ENCODE data around the gene SUN1. TPM values are rescaled to one million over a fixed set of nuclear protein-coding genes. Genes with fewer than 3 reads are reported as not detected.

The SUN1 gene
- total RNA-seq, 1 experiment from 2014 or later, result 181 TPM

DNA sequence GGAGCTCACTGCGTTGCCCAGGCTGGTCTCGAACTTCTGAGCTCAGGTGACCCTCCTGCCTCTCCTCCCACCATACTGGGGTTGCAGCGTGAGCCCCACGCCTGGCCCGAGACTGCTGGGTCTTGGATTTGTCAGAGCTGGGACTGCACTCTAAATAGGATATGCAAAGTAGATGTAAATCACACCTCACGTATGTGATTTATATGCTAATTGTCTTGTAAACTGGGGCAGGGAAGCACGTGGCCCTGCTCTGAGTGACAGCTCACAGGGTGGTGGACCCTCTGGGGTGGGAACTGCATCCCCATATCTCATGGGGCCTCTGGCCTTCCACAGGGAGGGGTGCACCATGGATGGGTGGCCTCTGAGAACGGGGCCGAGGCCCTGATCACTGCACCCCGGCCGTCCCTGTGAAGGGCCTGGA lies 78.2 kb downstream of the SUN1 start (continued):
- TF ChIP-seq, protein P1, sequence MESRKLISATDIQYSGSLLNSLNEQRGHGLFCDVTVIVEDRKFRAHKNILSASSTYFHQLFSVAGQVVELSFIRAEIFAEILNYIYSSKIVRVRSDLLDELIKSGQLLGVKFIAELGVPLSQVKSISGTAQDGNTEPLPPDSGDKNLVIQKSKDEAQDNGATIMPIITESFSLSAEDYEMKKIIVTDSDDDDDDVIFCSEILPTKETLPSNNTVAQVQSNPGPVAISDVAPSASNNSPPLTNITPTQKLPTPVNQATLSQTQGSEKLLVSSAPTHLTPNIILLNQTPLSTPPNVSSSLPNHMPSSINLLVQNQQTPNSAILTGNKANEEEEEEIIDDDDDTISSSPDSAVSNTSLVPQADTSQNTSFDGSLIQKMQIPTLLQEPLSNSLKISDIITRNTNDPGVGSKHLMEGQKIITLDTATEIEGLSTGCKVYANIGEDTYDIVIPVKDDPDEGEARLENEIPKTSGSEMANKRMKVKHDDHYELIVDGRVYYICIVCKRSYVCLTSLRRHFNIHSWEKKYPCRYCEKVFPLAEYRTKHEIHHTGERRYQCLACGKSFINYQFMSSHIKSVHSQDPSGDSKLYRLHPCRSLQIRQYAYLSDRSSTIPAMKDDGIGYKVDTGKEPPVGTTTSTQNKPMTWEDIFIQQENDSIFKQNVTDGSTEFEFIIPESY (IDR thresholded peaks at IDR 0.05; ENCODE audit: extremely low read depth, insufficient replicate concordance, low read length), result no peak
- TF ChIP-seq ZNF274 (IDR thresholded peaks at IDR 0.05; ENCODE audit: low read depth, low read length), result no peak
- no peak for TF ChIP-seq POLR2AphosphoS5 (IDR thresholded peaks at IDR 0.05; ENCODE audit: low read depth, low read length)
- TF ChIP-seq FOSL1 (IDR thresholded peaks at IDR 0.05; ENCODE audit: low read depth), result no peak
- no peak for TF ChIP-seq SP1 (IDR thresholded peaks at IDR 0.05; ENCODE audit: low read depth)

DNA sequence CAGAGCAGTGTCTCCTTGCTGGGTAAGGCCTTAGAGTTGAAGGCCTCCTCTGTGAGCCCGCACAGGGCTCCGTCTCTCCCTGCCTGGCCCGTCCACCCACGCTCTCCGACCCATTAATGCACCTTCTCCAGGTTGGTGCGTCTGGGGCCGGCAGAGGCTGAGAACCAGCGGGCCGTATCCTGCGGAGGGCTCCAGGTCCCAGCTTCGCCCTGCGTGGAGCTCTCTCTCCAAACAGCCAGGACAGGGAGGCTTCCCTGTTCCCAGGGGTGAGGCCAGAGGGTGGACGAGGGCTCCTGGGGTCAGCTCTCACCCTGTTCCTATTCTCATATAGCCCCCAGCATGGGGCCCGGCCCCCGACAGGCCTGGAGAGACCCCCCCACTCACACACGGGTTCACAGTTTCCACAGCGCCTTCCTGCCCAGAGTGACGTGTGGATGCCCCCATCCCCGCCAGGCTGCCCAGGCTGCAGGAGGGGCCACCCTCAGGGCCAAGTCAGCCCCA lies 78.7 kb downstream of the SUN1 start:
- H3K27ac ChIP-seq (ENCODE audit: low read depth, low read length), result no peak overlapping the region
- CTCF ChIA-PET, result no interaction called here
- TF ChIP-seq SRF (IDR thresholded peaks at IDR 0.05; ENCODE audit: low read depth) (no peak), EZH2 (IDR thresholded peaks at IDR 0.05) (no peak), TCF7L2 (IDR thresholded peaks at IDR 0.05; ENCODE audit: borderline replicate concordance, extremely low read depth, insufficient read depth, insufficient read length) (no peak), YY1 (IDR thresholded peaks at IDR 0.05; ENCODE audit: extremely low read depth, insufficient replicate concordance, low read depth, low read length) (no peak), POLR2AphosphoS5 (IDR thresholded peaks at IDR 0.05; ENCODE audit: low read depth, low read length) (no peak), CBX3 (IDR thresholded peaks at IDR 0.05; ENCODE audit: low read depth) (no peak), SP1 (IDR thresholded peaks at IDR 0.05; ENCODE audit: low read depth) (no peak), EGR1 (IDR thresholded peaks at IDR 0.05; ENCODE audit: low read depth) (no peak), POLR2A (IDR thresholded peaks at IDR 0.05; ENCODE audit: borderline replicate concordance, extremely low read depth, insufficient read depth, insufficient read length) (no peak), EZH2phosphoT487 (IDR thresholded peaks at IDR 0.05; ENCODE audit: borderline replicate concordance) (no peak), MAX (IDR thresholded peaks at IDR 0.05) (no peak), ZFX (IDR thresholded peaks at IDR 0.05) (no peak)
- TF ChIP-seq, protein P2, sequence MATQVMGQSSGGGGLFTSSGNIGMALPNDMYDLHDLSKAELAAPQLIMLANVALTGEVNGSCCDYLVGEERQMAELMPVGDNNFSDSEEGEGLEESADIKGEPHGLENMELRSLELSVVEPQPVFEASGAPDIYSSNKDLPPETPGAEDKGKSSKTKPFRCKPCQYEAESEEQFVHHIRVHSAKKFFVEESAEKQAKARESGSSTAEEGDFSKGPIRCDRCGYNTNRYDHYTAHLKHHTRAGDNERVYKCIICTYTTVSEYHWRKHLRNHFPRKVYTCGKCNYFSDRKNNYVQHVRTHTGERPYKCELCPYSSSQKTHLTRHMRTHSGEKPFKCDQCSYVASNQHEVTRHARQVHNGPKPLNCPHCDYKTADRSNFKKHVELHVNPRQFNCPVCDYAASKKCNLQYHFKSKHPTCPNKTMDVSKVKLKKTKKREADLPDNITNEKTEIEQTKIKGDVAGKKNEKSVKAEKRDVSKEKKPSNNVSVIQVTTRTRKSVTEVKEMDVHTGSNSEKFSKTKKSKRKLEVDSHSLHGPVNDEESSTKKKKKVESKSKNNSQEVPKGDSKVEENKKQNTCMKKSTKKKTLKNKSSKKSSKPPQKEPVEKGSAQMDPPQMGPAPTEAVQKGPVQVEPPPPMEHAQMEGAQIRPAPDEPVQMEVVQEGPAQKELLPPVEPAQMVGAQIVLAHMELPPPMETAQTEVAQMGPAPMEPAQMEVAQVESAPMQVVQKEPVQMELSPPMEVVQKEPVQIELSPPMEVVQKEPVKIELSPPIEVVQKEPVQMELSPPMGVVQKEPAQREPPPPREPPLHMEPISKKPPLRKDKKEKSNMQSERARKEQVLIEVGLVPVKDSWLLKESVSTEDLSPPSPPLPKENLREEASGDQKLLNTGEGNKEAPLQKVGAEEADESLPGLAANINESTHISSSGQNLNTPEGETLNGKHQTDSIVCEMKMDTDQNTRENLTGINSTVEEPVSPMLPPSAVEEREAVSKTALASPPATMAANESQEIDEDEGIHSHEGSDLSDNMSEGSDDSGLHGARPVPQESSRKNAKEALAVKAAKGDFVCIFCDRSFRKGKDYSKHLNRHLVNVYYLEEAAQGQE (IDR thresholded peaks at IDR 0.05; ENCODE audit: low read depth), result no peak
- TF ChIP-seq, protein P3, sequence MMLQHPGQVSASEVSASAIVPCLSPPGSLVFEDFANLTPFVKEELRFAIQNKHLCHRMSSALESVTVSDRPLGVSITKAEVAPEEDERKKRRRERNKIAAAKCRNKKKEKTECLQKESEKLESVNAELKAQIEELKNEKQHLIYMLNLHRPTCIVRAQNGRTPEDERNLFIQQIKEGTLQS (IDR thresholded peaks at IDR 0.05), result no peak
- TF ChIP-seq, protein P4, sequence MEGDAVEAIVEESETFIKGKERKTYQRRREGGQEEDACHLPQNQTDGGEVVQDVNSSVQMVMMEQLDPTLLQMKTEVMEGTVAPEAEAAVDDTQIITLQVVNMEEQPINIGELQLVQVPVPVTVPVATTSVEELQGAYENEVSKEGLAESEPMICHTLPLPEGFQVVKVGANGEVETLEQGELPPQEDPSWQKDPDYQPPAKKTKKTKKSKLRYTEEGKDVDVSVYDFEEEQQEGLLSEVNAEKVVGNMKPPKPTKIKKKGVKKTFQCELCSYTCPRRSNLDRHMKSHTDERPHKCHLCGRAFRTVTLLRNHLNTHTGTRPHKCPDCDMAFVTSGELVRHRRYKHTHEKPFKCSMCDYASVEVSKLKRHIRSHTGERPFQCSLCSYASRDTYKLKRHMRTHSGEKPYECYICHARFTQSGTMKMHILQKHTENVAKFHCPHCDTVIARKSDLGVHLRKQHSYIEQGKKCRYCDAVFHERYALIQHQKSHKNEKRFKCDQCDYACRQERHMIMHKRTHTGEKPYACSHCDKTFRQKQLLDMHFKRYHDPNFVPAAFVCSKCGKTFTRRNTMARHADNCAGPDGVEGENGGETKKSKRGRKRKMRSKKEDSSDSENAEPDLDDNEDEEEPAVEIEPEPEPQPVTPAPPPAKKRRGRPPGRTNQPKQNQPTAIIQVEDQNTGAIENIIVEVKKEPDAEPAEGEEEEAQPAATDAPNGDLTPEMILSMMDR (IDR thresholded peaks at IDR 0.05 in 2 of 3, conservative IDR thresholded peaks at IDR 0.05 in 1 of 3; ENCODE audit: borderline replicate concordance in 1 of 3, insufficient read depth in 1 of 3, low read depth in 2 of 3, low read length in 2 of 3), result no peak

More for the DNA sequence above, 78.7 kb downstream of the SUN1 start:
- H3K4me3 ChIP-seq (replicated peaks in 1 of 2; ENCODE audit: low read depth in 1 of 2, low read length in 2 of 2), result no peak overlapping the region
- intact Hi-C loops (cut with micrococcal nuclease), result no loop called here
- DNase-seq (ENCODE audit: low read depth, low spot score) (no peak), ATAC-seq (no peak)
- H3K9me3 ChIP-seq (ENCODE audit: control insufficient read depth in 1 of 2, insufficient read depth in 1 of 2, low read depth in 1 of 2, low read length in 2 of 2), result no peaks in the 10 kb centered on the region
- H4K20me1 ChIP-seq (ENCODE audit: insufficient read depth), result no peaks in the 10 kb centered on the region
- no peaks in the 10 kb centered on the region for H3K36me3 ChIP-seq (ENCODE audit: control insufficient read depth in 1 of 2, insufficient read depth in 2 of 2, low read length in 2 of 2)
- no peak overlapping the region for H3K9ac ChIP-seq (ENCODE audit: low read length)
- H3K4me2 ChIP-seq (ENCODE audit: low read length), result no peak overlapping the region
- no TSS peak for BruUV-seq (replicated peaks)
- POLR2A ChIA-PET, result no interaction called here
- RAD21 ChIA-PET (ENCODE audit: low non-redundant PET in 1 of 2, low total read pairs in 2 of 2, uncharacterized antibody in 2 of 2, unreplicated experiment in 2 of 2), result no interaction called here
- H3K4me1 ChIP-seq (ENCODE audit: control insufficient read depth in 1 of 2, insufficient read depth in 2 of 2, low read length in 2 of 2), result peaks cover 6 to 20% of the 10 kb centered on the region in 2 experiments
- H3K27me3 ChIP-seq (ENCODE audit: insufficient read depth, low read length), result no peaks in the 10 kb centered on the region
- H3K79me2 ChIP-seq (ENCODE audit: insufficient read depth, low read length), result no peaks in the 10 kb centered on the region
- H3K9me2 ChIP-seq (ENCODE audit: insufficient read depth), result no peaks in the 10 kb centered on the region
- H2AFZ ChIP-seq (ENCODE audit: low read depth, low read length, poor library complexity, severe bottlenecking), result no peak overlapping the region
